ENCODE results near the gene MRPL42.

GRCh38 chr12:93563807-93564538 is 96.7 kb downstream of the MRPL42 start:
- TF ChIP-seq CTCF (conservative IDR thresholded peaks at IDR 0.05): peak; percentile 16
- TF ChIP-seq ZFX (IDR thresholded peaks at IDR 0.05): no peak
